KBM-7 (cell line): ENCODE results near the gene ARRDC5.
"Not testable (repeated sequence)": the region's sequence is repeated elsewhere in the genome, so short reads cannot be mapped to it uniquely, and the experiment has no call there.

ENCODE experiments used
- DNase-seq: peaks from one replicate; pipeline ENCODE4 v3.0.0-alpha.2; 2015
- in situ Hi-C: fragments of 300-500 bp; cut with MboI; formaldehyde crosslinking; loops from 2 replicates; pipeline ENCODE4 v1.14.3; 2020; ENCODE audit warnings: low sequenced_read_pairs, low pct_unique_long_range_greater_than_20kb, mixed read lengths

The ARRDC5 gene

GRCh38 chr19:4902796-4903195 lies at the start of gene ARRDC5:
ARRDC5 (minus strand) TSS chr19:4902896; CDS start chr19:4902825, 71 bp downstream.
- no peak for DNase-seq
- in situ Hi-C loops, result no loop called here

DNA sequence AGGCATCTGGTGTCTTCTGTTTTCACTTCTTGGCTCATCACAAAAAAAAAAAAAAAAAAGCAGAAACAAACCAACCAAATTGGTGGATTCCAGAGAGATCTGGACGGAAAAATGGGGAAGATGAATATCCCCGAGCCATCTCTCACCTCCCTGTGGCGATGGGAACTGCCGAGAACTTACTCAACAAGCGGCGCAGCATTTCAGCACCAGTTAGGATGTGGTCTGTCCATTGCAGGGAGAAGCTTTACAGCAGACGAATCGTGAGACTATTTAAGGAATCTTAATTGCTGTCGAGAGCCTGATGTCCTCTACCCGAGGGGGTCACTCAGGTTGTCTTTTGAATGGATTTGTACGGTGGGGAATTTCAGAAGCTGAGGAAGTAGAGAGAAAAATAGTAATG lies 49.0 kb upstream of the ARRDC5 start:
- no peak for DNase-seq
- in situ Hi-C loops, result no loop called here

DNA sequence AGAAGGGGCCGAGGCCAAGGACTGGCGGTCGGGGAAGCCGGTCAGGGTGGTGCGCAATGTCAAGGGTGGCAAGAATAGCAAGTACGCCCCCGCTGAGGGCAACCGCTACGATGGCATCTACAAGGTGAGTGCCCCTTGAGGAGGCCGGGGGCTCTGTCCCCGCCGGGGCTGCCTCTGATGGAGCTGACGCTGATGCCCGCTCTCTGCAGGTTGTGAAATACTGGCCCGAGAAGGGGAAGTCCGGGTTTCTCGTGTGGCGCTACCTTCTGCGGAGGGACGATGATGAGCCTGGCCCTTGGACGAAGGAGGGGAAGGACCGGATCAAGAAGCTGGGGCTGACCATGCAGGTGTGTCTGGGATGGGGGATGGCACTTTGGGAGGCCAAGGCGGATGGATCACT lies 48.0 kb upstream of the ARRDC5 start:
- in situ Hi-C loops, DNase-seq: not testable (repeated sequence)

DNA sequence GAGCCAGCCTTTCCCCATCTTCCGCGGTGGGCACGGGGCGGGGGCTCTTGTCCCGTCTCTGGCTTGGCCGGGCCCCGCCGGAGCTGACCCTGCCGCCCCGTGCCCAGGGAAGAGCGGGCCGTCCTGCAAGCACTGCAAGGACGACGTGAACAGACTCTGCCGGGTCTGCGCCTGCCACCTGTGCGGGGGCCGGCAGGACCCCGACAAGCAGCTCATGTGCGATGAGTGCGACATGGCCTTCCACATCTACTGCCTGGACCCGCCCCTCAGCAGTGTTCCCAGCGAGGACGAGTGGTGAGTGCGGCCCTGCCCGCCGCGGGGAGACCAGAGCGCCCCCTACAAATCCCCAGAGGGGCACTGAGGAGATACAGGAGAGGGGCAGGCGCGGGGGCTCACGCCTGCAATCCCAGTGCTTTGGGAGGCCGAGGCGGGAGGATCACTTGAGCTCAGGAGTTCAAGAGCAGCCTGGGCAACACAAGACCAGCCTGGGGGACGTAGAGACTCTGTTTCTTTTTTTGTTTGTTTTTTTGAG lies 39.0 kb upstream of the ARRDC5 start:
- in situ Hi-C loops, DNase-seq: not testable (repeated sequence)

- in situ Hi-C loops, result no loop called here
Observed at GRCh38 chr19:4939466-4939865, 36.8 kb upstream of the ARRDC5 start.

GRCh38 chr19:4938461-4938860 lies 35.8 kb upstream of the ARRDC5 start:
- in situ Hi-C loops, result not testable (repeated sequence)

More at GRCh38 chr19:4939466-4939865, 36.8 kb upstream of the ARRDC5 start:
- DNase-seq, result no peak

DNA sequence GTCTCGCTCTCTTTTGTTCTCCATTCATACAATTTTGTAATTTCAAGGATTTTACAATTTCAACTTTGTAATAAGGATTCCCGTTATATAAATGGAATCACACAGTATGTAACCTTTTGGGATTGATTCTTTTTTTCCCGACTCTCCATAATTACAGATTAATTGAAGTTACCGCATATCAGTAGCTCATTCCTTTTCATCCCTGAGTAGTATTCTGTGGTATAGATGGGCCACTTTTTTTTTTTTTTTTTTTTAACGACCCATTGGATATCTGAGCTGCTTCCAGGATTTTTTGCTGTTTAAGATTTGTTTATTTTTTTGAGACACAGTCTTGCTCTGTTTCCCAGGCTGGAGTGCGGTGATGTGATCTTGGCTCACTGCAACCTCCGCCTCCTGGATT lies 34.4 kb upstream of the ARRDC5 start:
- in situ Hi-C loops, result no loop called here
- DNase-seq, result no peak

More at GRCh38 chr19:4938461-4938860, 35.8 kb upstream of the ARRDC5 start:
- not testable (repeated sequence) for DNase-seq

DNA sequence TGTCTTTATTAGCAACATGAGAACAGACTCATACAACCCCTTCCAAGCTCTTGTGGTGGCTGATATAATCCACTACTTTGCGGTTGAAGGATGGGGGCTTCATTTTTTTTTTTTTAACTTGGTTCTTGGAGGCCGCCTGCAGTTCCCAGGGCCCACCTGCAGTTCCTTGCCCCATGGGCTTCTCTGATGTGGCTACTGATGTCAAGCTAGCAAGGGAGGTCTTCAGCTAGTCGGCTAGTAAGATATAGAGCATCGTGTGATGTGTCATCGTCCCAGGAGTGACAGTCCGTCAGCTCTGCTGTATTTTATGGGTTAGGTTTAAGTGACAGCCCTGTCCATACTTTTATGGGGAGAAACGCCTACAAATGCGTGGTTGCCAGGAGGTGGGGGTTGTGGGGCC lies 32.7 kb upstream of the ARRDC5 start:
- in situ Hi-C loops, result no loop called here
- DNase-seq, result no peak

- in situ Hi-C loops, result no loop called here
- DNase-seq, result peak; percentile 23
Observed at GRCh38 chr19:4933528-4933927, 30.8 kb upstream of the ARRDC5 start.

- DNase-seq, result no peak
- in situ Hi-C loops, result no loop called here
Observed at GRCh38 chr19:4932711-4933110, 30.0 kb upstream of the ARRDC5 start.

GRCh38 chr19:4930664-4931063 lies 28.0 kb upstream of the ARRDC5 start:
- in situ Hi-C loops, result no loop called here
- no peak for DNase-seq

DNA sequence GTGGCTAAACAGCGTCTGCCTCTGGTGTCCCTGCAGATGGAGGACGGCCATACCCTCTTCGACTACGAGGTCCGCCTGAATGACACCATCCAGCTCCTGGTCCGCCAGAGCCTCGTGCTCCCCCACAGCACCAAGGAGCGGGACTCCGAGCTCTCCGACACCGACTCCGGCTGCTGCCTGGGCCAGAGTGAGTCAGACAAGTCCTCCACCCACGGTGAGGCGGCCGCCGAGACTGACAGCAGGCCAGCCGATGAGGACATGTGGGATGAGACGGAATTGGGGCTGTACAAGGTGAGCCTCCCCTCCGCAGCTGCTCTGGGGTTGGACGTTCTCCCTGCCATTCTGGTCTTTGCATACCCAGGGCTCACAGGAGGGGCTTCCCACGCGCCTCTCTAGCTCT lies 26.5 kb upstream of the ARRDC5 start:
- no peak for DNase-seq
- in situ Hi-C loops, result no loop called here

- in situ Hi-C loops, result no loop called here
- DNase-seq, result no peak
Observed at GRCh38 chr19:4923276-4923747, 20.6 kb upstream of the ARRDC5 start.

DNA sequence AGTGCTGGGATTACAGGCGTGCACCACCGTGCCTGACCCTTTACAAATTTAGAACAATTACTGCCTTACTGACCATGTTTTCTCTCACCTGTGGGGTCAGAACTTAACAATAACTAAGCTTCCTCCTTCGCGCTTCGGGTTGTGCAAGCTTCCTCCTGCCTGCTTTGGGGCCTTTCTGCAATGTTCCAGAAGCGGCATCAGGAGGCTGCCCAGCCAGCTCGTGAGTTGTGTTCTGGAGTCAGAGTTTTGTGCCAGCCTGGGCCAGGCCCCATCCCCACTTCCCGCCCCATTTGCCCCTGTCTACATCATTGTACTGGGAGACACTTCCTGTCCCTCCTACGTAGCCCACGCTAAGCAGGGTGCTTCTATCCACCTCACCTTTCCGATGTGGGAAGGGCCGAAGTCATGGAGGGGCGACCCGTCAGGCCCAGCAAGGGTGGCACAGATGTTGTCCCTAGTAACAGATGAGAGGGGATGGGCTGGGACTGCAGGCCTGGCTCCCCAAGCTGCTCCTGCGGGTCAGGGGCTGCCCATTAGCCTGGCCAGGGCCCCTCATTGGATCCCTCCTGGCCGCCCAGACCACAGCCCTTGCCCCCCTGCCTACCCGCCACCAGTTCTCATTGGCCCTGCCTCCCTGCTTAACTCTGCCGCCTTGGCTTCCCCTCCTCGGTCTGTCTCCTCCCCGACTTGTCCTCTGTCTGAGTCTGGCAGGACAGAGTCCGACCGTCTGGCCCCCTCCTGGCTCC lies 20.0 kb upstream of the ARRDC5 start:
- in situ Hi-C loops, result no loop called here
- DNase-seq, result no peak

GRCh38 chr19:4916292-4917082 lies 13.8 kb upstream of the ARRDC5 start:
- peak; percentile 85 for DNase-seq
- in situ Hi-C loops, result no loop called here

- DNase-seq, result no peak
- in situ Hi-C loops, result no loop called here
Observed at GRCh38 chr19:4914736-4915501, 12.2 kb upstream of the ARRDC5 start.

GRCh38 chr19:4913996-4914735 lies 11.5 kb upstream of the ARRDC5 start:
- in situ Hi-C loops, result no loop called here
- DNase-seq, result no peak

GRCh38 chr19:4911786-4912672 lies 9.3 kb upstream of the ARRDC5 start:
- in situ Hi-C loops, result no loop called here
- peak; percentile 83 for DNase-seq
